NCI-H226 (cell line): ENCODE data around the gene DVL3.
"Not testable (repeated sequence)": the region's sequence is repeated elsewhere in the genome, so short reads cannot be mapped to it uniquely, and the experiment has no call there.

Experiments
- DNase-seq: peaks from one replicate; pipeline ENCODE4 v3.0.0-alpha.2; 2015

The DVL3 gene

GRCh38 chr3:184156522-184156955, 1.4 kb downstream of the DVL3 start:
- DNase-seq: peak; percentile 56

GRCh38 chr3:184157206-184157605, 2.0 kb downstream of the DVL3 start:
- no peak for DNase-seq

- no peak for DNase-seq
Observed at GRCh38 chr3:184158404-184158803, 3.2 kb downstream of the DVL3 start.

- DNase-seq: peak; percentile 26
Observed at GRCh38 chr3:184160456-184160855, 5.3 kb downstream of the DVL3 start.

- DNase-seq: not testable (repeated sequence)
Observed at GRCh38 chr3:184162571-184163070, 7.4 kb downstream of the DVL3 start.

- DNase-seq: no peak
Observed at GRCh38 chr3:184164648-184165330, 9.6 kb downstream of the DVL3 start.

GRCh38 chr3:184165543-184165942, 10.4 kb downstream of the DVL3 start:
- DNase-seq: no peak

GRCh38 chr3:184166671-184167070, 11.5 kb downstream of the DVL3 start:
- no peak for DNase-seq

- no peak for DNase-seq
Observed at GRCh38 chr3:184167786-184168185, 12.6 kb downstream of the DVL3 start.

GRCh38 chr3:184168363-184169120, 13.4 kb downstream of the DVL3 start:
- peak; percentile 98 for DNase-seq

- no peak for DNase-seq
Observed at GRCh38 chr3:184169896-184170875, 15.0 kb downstream of the DVL3 start.

GRCh38 chr3:184171562-184171961, 16.4 kb downstream of the DVL3 start:
- DNase-seq: peak; percentile 93

- peak; percentile 71 for DNase-seq
Observed at GRCh38 chr3:184172681-184173373, 17.6 kb downstream of the DVL3 start.

GRCh38 chr3:184173374-184173722, 18.2 kb downstream of the DVL3 start:
- DNase-seq: no peak

GRCh38 chr3:184174284-184174645, 19.1 kb downstream of the DVL3 start:
- DNase-seq: no peak

- peak; percentile 96 for DNase-seq
Observed at GRCh38 chr3:184174646-184175492, 19.7 kb downstream of the DVL3 start, which contains the start of gene AP2M1. Gene AP2M1, plus strand, starts transcription at chr3:184174855. Its CDS starts 2,139 bp downstream, at chr3:184176994.

- DNase-seq: no peak
Observed at GRCh38 chr3:184175506-184175905, 20.3 kb downstream of the DVL3 start.

GRCh38 chr3:184175981-184176376, 20.8 kb downstream of the DVL3 start:
- no peak for DNase-seq

- peak; percentile 99 for DNase-seq
Observed at GRCh38 chr3:184176377-184177330, 21.5 kb downstream of the DVL3 start.

- DNase-seq: peak; percentile 79
Observed at GRCh38 chr3:184177331-184177731, 22.2 kb downstream of the DVL3 start.
